Astrocyte of the spinal cord (primary cell): ENCODE data around the gene BCCIP.

Experiments used
- DNase-seq: peaks from one replicate; pipeline ENCODE4 v3.0.0; 2011; ENCODE audit warnings: low read depth, low spot score
- H3K4me3 ChIP-seq: 2 replicates; pipeline ENCODE4 v1.5.1; 2011; ENCODE audit warnings: low read depth, mild to moderate bottlenecking, low read length, moderate library complexity
- CTCF ChIP-seq: IDR thresholded peaks from 2 replicates; pipeline ENCODE4 v1.5.1; 2012; ENCODE audit warnings: low read depth, mild to moderate bottlenecking, low read length, inconsistent platforms
- in situ Hi-C: cut with HindIII; loops from 2 replicates; pipeline ENCODE4 v1.10.0; 2017; ENCODE audit warnings: low sequenced_read_pairs

Gene BCCIP

GRCh38 chr10:125859128-125859817 lies 35.9 kb downstream of the BCCIP start:
- in situ Hi-C loops: no loop called here
- DNase-seq: no peak
- no peak for TF ChIP-seq CTCF
- no peak overlapping the region for H3K4me3 ChIP-seq

- H3K4me3 ChIP-seq: no peak overlapping the region
- TF ChIP-seq CTCF: no peak
- DNase-seq: no peak
- in situ Hi-C loops: no loop called here
Observed at GRCh38 chr10:125865120-125865519, 41.8 kb downstream of the BCCIP start.

GRCh38 chr10:125866421-125867029 lies 43.2 kb downstream of the BCCIP start:
- no peak for DNase-seq
- no peak overlapping the region for H3K4me3 ChIP-seq
- TF ChIP-seq CTCF: no peak
- in situ Hi-C loops: no loop called here

GRCh38 chr10:125868372-125868975 lies 45.1 kb downstream of the BCCIP start:
- in situ Hi-C loops: no loop called here
- TF ChIP-seq CTCF: peak; percentile 88
- no peak overlapping the region for H3K4me3 ChIP-seq
- DNase-seq: peak; percentile 64

GRCh38 chr10:125871338-125871737 lies 48.0 kb downstream of the BCCIP start:
- TF ChIP-seq CTCF: no peak
- H3K4me3 ChIP-seq: no peak overlapping the region
- in situ Hi-C loops: no loop called here
- DNase-seq: peak; percentile 22

- peak; percentile 96 for DNase-seq
- no peak for TF ChIP-seq CTCF
- in situ Hi-C loops: no loop called here
- H3K4me3 ChIP-seq: no peak overlapping the region
Observed at GRCh38 chr10:125878957-125879835, 55.9 kb downstream of the BCCIP start.
